Liver (tissue), 9 donors: Measurements from ENCODE around the gene PIAS1. TPM values are rescaled to one million over a fixed set of nuclear protein-coding genes. Genes with fewer than 3 reads are reported as not detected.

Experiments used
- DNase-seq: peaks from one replicate; pipeline ENCODE4 v3.0.0-alpha.2; 2017; ENCODE audit warnings: low spot score
- H3K27ac ChIP-seq, 2 donors: one replicate each; pipeline ENCODE4 v1.7.0; 2013; ENCODE audit warnings: inconsistent platforms in 2 of 2, low read length in 2 of 2, control low read depth in 1 of 2, low read depth in 1 of 2, mild to moderate bottlenecking in 1 of 2
- H3K27me3 ChIP-seq, 4 donors: one replicate each; pipeline versions ENCODE4 v1.6.1 to v1.7.0; 2013; ENCODE audit warnings: low read length in 3 of 4, inconsistent platforms in 1 of 4, mild to moderate bottlenecking in 1 of 4, moderate library complexity in 1 of 4; ENCODE audit not compliant: control insufficient read depth in 4 of 4, insufficient read depth in 4 of 4
- H3K36me3 ChIP-seq, 4 donors: one replicate each; pipeline versions ENCODE4 v1.6.1 to v1.7.0; 2013; ENCODE audit warnings: low read length in 3 of 4, mild to moderate bottlenecking in 3 of 4, low read depth in 1 of 4, moderate library complexity in 1 of 4; ENCODE audit not compliant: control insufficient read depth in 4 of 4, insufficient read depth in 3 of 4
- H3K4me1 ChIP-seq, 4 donors: one replicate each; pipeline versions ENCODE4 v1.6.1 to v1.7.0; 2013; ENCODE audit warnings: low read length in 3 of 4, mild to moderate bottlenecking in 3 of 4, moderate library complexity in 1 of 4; ENCODE audit not compliant: control insufficient read depth in 4 of 4, insufficient read depth in 4 of 4
- H3K4me3 ChIP-seq, 3 donors: one replicate each; pipeline versions ENCODE4 v1.6.1 to v1.7.0; 2013; ENCODE audit warnings: low read length in 3 of 3, control low read depth in 1 of 3, low read depth in 1 of 3, mild to moderate bottlenecking in 1 of 3
- H3K9ac ChIP-seq, 2 donors: one replicate each; pipeline ENCODE4 v1.7.0; 2013; ENCODE audit warnings: low read length in 2 of 2, mild to moderate bottlenecking in 2 of 2, moderate library complexity in 2 of 2, control low read depth in 1 of 2, low read depth in 1 of 2
- H3K9me3 ChIP-seq, 4 donors: one replicate each; pipeline versions ENCODE4 v1.6.1 to v1.7.0; 2013; ENCODE audit warnings: low read length in 3 of 4; ENCODE audit not compliant: control insufficient read depth in 4 of 4
- ATF3 ChIP-seq: IDR thresholded peaks from 2 replicates; pipeline ENCODE4 v1.6.1; 2016; ENCODE audit warnings: antibody characterized with exemption
- CTCF ChIP-seq: fragments of 150-350 bp; IDR thresholded peaks from 2 replicates; pipeline ENCODE4 v1.5.1; 2017; ENCODE audit warnings: improper control_type of control experiment, low read depth, low read length; ENCODE audit not compliant: missing input control
- EGR1 ChIP-seq, 2 donors: IDR thresholded peaks; 2 replicates each; pipeline ENCODE4 v1.6.1; 2016 to 2018; ENCODE audit warnings: antibody characterized with exemption in 2 of 2, low read depth in 2 of 2
- FOXA1 ChIP-seq: IDR thresholded peaks from 2 replicates; pipeline ENCODE4 v1.6.1; 2016; ENCODE audit warnings: antibody characterized with exemption
- FOXA2 ChIP-seq: IDR thresholded peaks from 2 replicates; pipeline ENCODE4 v1.6.1; 2016; ENCODE audit warnings: antibody characterized with exemption
- GABPA ChIP-seq, 2 donors: IDR thresholded peaks in 1 of 2; conservative IDR thresholded peaks in 1 of 2; 2 replicates each; pipeline ENCODE4 v1.6.1; 2016; ENCODE audit warnings: antibody characterized with exemption in 2 of 2, mild to moderate bottlenecking in 1 of 2, moderate library complexity in 1 of 2
- HNF4A ChIP-seq, 2 donors: conservative IDR thresholded peaks; 2 replicates each; pipeline ENCODE4 v1.6.1; 2016; ENCODE audit warnings: antibody characterized with exemption in 2 of 2, mild to moderate bottlenecking in 2 of 2
- HNF4G ChIP-seq: IDR thresholded peaks from 2 replicates; pipeline ENCODE4 v1.6.1; 2016; ENCODE audit warnings: antibody characterized with exemption
- JUND ChIP-seq, 2 donors: IDR thresholded peaks; 2 replicates each; pipeline ENCODE4 v1.6.1; 2016; ENCODE audit warnings: antibody characterized with exemption in 2 of 2
- MAX ChIP-seq: IDR thresholded peaks from 2 replicates; pipeline ENCODE4 v1.6.1; 2016; ENCODE audit warnings: antibody characterized with exemption
- NR2F2 ChIP-seq: IDR thresholded peaks from 2 replicates; pipeline ENCODE4 v1.6.1; 2016; ENCODE audit warnings: antibody characterized with exemption
- RAD21 ChIP-seq, 2 donors: IDR thresholded peaks; 2 replicates each; pipeline ENCODE4 v1.6.1; 2016; ENCODE audit warnings: antibody characterized with exemption in 2 of 2, mild to moderate bottlenecking in 2 of 2
- RXRA ChIP-seq, 2 donors: IDR thresholded peaks; 2 replicates each; pipeline ENCODE4 v1.6.1; 2017 to 2018; ENCODE audit warnings: antibody characterized with exemption in 2 of 2, mild to moderate bottlenecking in 1 of 2
- SP1 ChIP-seq: IDR thresholded peaks from 2 replicates; pipeline ENCODE4 v1.6.1; 2018; ENCODE audit warnings: antibody characterized with exemption, mild to moderate bottlenecking
- TAF1 ChIP-seq: conservative IDR thresholded peaks from 2 replicates; pipeline ENCODE4 v1.6.1; 2016; ENCODE audit warnings: antibody characterized with exemption, mild to moderate bottlenecking
- YY1 ChIP-seq: IDR thresholded peaks from 2 replicates; pipeline ENCODE4 v1.6.1; 2016; ENCODE audit warnings: antibody characterized with exemption, mild to moderate bottlenecking
- ZBTB33 ChIP-seq: IDR thresholded peaks from 2 replicates; pipeline ENCODE4 v1.6.1; 2016; ENCODE audit warnings: antibody characterized with exemption
- WGBS: extraction: QIAGEN DNeasy Blood & Tissue Kit; methylation state at CpG from one replicate; pipeline ENCODE4 v1.1.7; 2013; 5-methylcytosine and 5-hydroxymethylcytosine counted together
- polyA plus RNA-seq, 2 donors: library from polyadenylated mRNA; stranded (reverse) in 1 of 2; unstranded in 1 of 2; fragments of 200-250 nt in 1 of 2; fragments of >200 nt in 1 of 2; fragmentation: Nextera tagmentation in 1 of 2; extraction: Ambion mirVana in 1 of 2; gene quantifications; one replicate each; pipeline versions ENCODE4 v1.2.1 to v1.2.3, GENCODE V29; 2013 to 2015
- total RNA-seq, 2 donors: library from RNA; depleted of rRNA; stranded (reverse); fragments of >200 nt; gene quantifications; one replicate each; pipeline ENCODE4 v1.2.3, GENCODE V29; 2014
- donor health status: healthy.
- donor health status: healthy.
- donor health status: healthy.
- donor health status: healthy.
- donor health status: healthy.

The PIAS1 gene
- total and polyA plus RNA-seq, 4 donors = 5.6 to 18.8 (median 13.2) TPM

GRCh38 chr15:68230157-68231100, 176.3 kb downstream of the PIAS1 start:
- 65% methylated on average over 20 of the region's 20 CpGs for WGBS
- peak overlapping the region; percentile 66 to 87 (median 80) for H3K4me3 ChIP-seq
- H3K4me1 ChIP-seq = peaks cover 8 to 26% (median 19%) of the 10 kb centered on the region in 4 donors
- H3K9me3 ChIP-seq = no peaks in the 10 kb centered on the region
- H3K27me3 ChIP-seq = no peaks in the 10 kb centered on the region
- peak; percentile 32 for DNase-seq
- H3K27ac ChIP-seq = peak overlapping the region; percentile 88 to 91
- TF ChIP-seq ATF3 = no peak
- peak in 1 of 2 donors; percentile 24 for TF ChIP-seq RAD21 (IDR thresholded peaks at IDR 0.05)
- peak; percentile 21 for TF ChIP-seq SP1
- no peaks in the 10 kb centered on the region for H3K36me3 ChIP-seq
- H3K9ac ChIP-seq = peak overlapping the region; percentile 48 to 60

GRCh38 chr15:68231102-68231818, 177.1 kb downstream of the PIAS1 start:
- DNase-seq = no peak
- WGBS = 93% methylated on average over 9 of the region's 9 CpGs
- Histone ChIP-seq H3K9ac (no peak overlapping the region), H3K4me1 (peaks cover 8 to 26% (median 19%) of the 10 kb centered on the region in 4 donors), H3K36me3 (no peaks in the 10 kb centered on the region), H3K9me3 (no peaks in the 10 kb centered on the region), H3K4me3 (no peak overlapping the region), H3K27ac (no peak overlapping the region), H3K27me3 (no peaks in the 10 kb centered on the region)
- TF ChIP-seq JUND (IDR thresholded peaks at IDR 0.05) (no peak), FOXA1 (no peak), TAF1 (no peak), MAX (no peak), FOXA2 (no peak), SP1 (no peak), ATF3 (no peak), EGR1 (IDR thresholded peaks at IDR 0.05; ENCODE audit: low read depth in 2 of 2) (no peak), RXRA (IDR thresholded peaks at IDR 0.05) (no peak), HNF4G (no peak), CTCF (no peak), HNF4A (conservative IDR thresholded peaks at IDR 0.05) (no peak), NR2F2 (no peak), GABPA (IDR thresholded peaks at IDR 0.05 in 1 of 2, conservative IDR thresholded peaks at IDR 0.05 in 1 of 2) (no peak), ZBTB33 (no peak), YY1 (no peak), RAD21 (IDR thresholded peaks at IDR 0.05) (no peak)
